Colonic mucosa (tissue), 4 donors: ENCODE data around the gene FIS1. TPM values are rescaled to one million over a fixed set of nuclear protein-coding genes. Genes with fewer than 3 reads are reported as not detected.
A peak's percentile ranks its signal among the peaks of the same experiment; 100 is the strongest.

Experiments used
- DNase-seq: peaks from one replicate; pipeline ENCODE4 v3.0.0-alpha.2; 2020
- H3K27ac ChIP-seq: fragments of 200-600 bp; one replicate; pipeline ENCODE4 v1.8.0; 2021
- H3K27me3 ChIP-seq: fragments of 200-600 bp; one replicate; pipeline ENCODE4 v1.8.0; 2021
- H3K36me3 ChIP-seq: fragments of 200-600 bp; one replicate; pipeline ENCODE4 v1.8.0; 2021
- H3K4me1 ChIP-seq: fragments of 200-600 bp; one replicate; pipeline ENCODE4 v1.8.0; 2021; ENCODE audit warnings: mild to moderate bottlenecking
- H3K4me3 ChIP-seq: fragments of 200-600 bp; one replicate; pipeline ENCODE4 v1.8.0; 2021
- H3K9ac ChIP-seq, 2 donors: one replicate each; pipeline ENCODE4 v1.7.0; 2013; ENCODE audit warnings: control low read depth in 2 of 2, low read depth in 2 of 2, low read length in 2 of 2
- H3K9me3 ChIP-seq: fragments of 200-600 bp; one replicate; pipeline ENCODE4 v1.8.0; 2021
- CTCF ChIP-seq: fragments of 200-600 bp; IDR thresholded peaks from one replicate; pipeline ENCODE4 v1.8.0; 2022; ENCODE audit warnings: antibody characterized with exemption, mild to moderate bottlenecking
- intact Hi-C: fragments of 100-400 bp; cut with DNase I; formaldehyde crosslinking; loops from one replicate; pipeline ENCODE4 v1.14.1; 2022
- total RNA-seq, 2 donors: library from RNA; stranded (reverse); fragmentation: NEBNext Ultra II Directional in 1 of 2; extraction: Animal tissue kit (Norgen Biotek cat#: 25700) in 1 of 2; gene quantifications; one replicate each; pipeline ENCODE4 v1.2.1, GENCODE V29; 2021
- donor health status: healthy.
- donor health status: DM: no; HTN: no; CAD: no.
- donor health status: DM: no; HTN: no; CAD: no.

Gene FIS1
- total RNA-seq, 2 donors from 2014 or later, result 132 to 148 TPM

- Histone ChIP-seq H3K9ac (peak overlapping the region; percentile 63 to 79), H3K27me3 (no peaks in the 10 kb centered on the region), H3K4me3 (peak overlapping the region; percentile 29), H3K9me3 (no peaks in the 10 kb centered on the region), H3K4me1 (no peaks in the 10 kb centered on the region), H3K27ac (peak overlapping the region; percentile 68), H3K36me3 (no peaks in the 10 kb centered on the region)
- no peak for TF ChIP-seq CTCF
- intact Hi-C loops, result no loop called here
- DNase-seq, result peak; percentile 55
These were observed 13.2 kb downstream of the FIS1 start for GRCh38 chr7:101231644-101232043.

GRCh38 chr7:101226721-101227120, 18.2 kb downstream of the FIS1 start:
- Histone ChIP-seq H3K9ac (no peak overlapping the region), H3K27ac (no peak overlapping the region), H3K4me1 (no peaks in the 10 kb centered on the region), H3K4me3 (no peak overlapping the region), H3K9me3 (no peaks in the 10 kb centered on the region), H3K27me3 (no peaks in the 10 kb centered on the region), H3K36me3 (peaks cover 11% of the 10 kb centered on the region)
- intact Hi-C loops, result no loop called here
- TF ChIP-seq CTCF, result no peak
- no peak for DNase-seq

- Histone ChIP-seq H3K27me3 (no peaks in the 10 kb centered on the region), H3K4me3 (no peak overlapping the region), H3K4me1 (no peaks in the 10 kb centered on the region), H3K27ac (no peak overlapping the region), H3K36me3 (peaks cover 11% of the 10 kb centered on the region), H3K9ac (no peak overlapping the region), H3K9me3 (no peaks in the 10 kb centered on the region)
- TF ChIP-seq CTCF, result no peak
- intact Hi-C loops, result no loop called here
- no peak for DNase-seq
These were observed 19.2 kb downstream of the FIS1 start for GRCh38 chr7:101225650-101226049.

- Histone ChIP-seq H3K9me3 (no peaks in the 10 kb centered on the region), H3K9ac (no peak overlapping the region), H3K4me3 (no peak overlapping the region), H3K4me1 (no peaks in the 10 kb centered on the region), H3K27me3 (no peaks in the 10 kb centered on the region), H3K27ac (no peak overlapping the region), H3K36me3 (peaks cover 11% of the 10 kb centered on the region)
- TF ChIP-seq CTCF, result no peak
- DNase-seq, result no peak
- intact Hi-C loops, result no loop called here
These were observed 21.4 kb downstream of the FIS1 start for GRCh38 chr7:101223528-101223927.

- no peak overlapping the region for H3K9ac ChIP-seq
These were observed 22.5 kb downstream of the FIS1 start for GRCh38 chr7:101222275-101222830.

More at GRCh38 chr7:101222275-101222830, 22.5 kb downstream of the FIS1 start:
- Histone ChIP-seq H3K4me3 (no peak overlapping the region), H3K27me3 (no peaks in the 10 kb centered on the region), H3K9me3 (no peaks in the 10 kb centered on the region), H3K27ac (no peak overlapping the region), H3K36me3 (peaks cover 11% of the 10 kb centered on the region), H3K4me1 (no peaks in the 10 kb centered on the region)
- no peak for DNase-seq
- intact Hi-C loops, result no loop called here
- TF ChIP-seq CTCF, result no peak
